ENCODE data around the gene OR5AK2.

The OR5AK2 gene

GRCh38 chr11:56968524-56968923 lies 20.2 kb upstream of the OR5AK2 start:
- TF ChIP-seq ESRRG (CRISPR knock-in tag; IDR thresholded peaks at IDR 0.05) (no peak), GLIS3 (CRISPR knock-in tag; IDR thresholded peaks at IDR 0.05) (no peak), CSRNP3 (CRISPR knock-in tag; IDR thresholded peaks at IDR 0.05) (no peak), ZFP30 (CRISPR knock-in tag; IDR thresholded peaks at IDR 0.05) (no peak)
- no peak for ATAC-seq

- TF ChIP-seq ZFP30 (CRISPR knock-in tag; IDR thresholded peaks at IDR 0.05) (no peak), ZNF70 (CRISPR knock-in tag; IDR thresholded peaks at IDR 0.05) (no peak), SNAI2 (CRISPR knock-in tag; IDR thresholded peaks at IDR 0.05) (no peak), ESRRG (CRISPR knock-in tag; IDR thresholded peaks at IDR 0.05) (no peak), OSR1 (CRISPR knock-in tag; IDR thresholded peaks at IDR 0.05) (no peak), ZFP3 (CRISPR knock-in tag; IDR thresholded peaks at IDR 0.05) (no peak), PPARA (CRISPR knock-in tag; IDR thresholded peaks at IDR 0.05; ENCODE audit: borderline replicate concordance) (no peak), BACH2 (CRISPR knock-in tag; IDR thresholded peaks at IDR 0.05; ENCODE audit: borderline replicate concordance) (no peak), PATZ1 (CRISPR knock-in tag; IDR thresholded peaks at IDR 0.05; ENCODE audit: borderline replicate concordance) (no peak), ISL1 (CRISPR knock-in tag; IDR thresholded peaks at IDR 0.05) (no peak), ZNF8 (CRISPR knock-in tag; IDR thresholded peaks at IDR 0.05) (no peak), CSRNP3 (CRISPR knock-in tag; IDR thresholded peaks at IDR 0.05) (no peak), CREB5 (CRISPR knock-in tag; IDR thresholded peaks at IDR 0.05; ENCODE audit: low read depth) (no peak)
- ATAC-seq = no peak
Observed at GRCh38 chr11:56977314-56977713, 11.4 kb upstream of the OR5AK2 start.

GRCh38 chr11:56990702-56991101 lies 2.0 kb downstream of the OR5AK2 start:
- no peak for TF ChIP-seq CSRNP3 (CRISPR knock-in tag; IDR thresholded peaks at IDR 0.05)
- TF ChIP-seq OSR1 (CRISPR knock-in tag; IDR thresholded peaks at IDR 0.05) = no peak
- no peak for TF ChIP-seq ZFP30 (CRISPR knock-in tag; IDR thresholded peaks at IDR 0.05)
- no peak for TF ChIP-seq PPARA (CRISPR knock-in tag; IDR thresholded peaks at IDR 0.05; ENCODE audit: borderline replicate concordance)
- TF ChIP-seq ISL1 (CRISPR knock-in tag; IDR thresholded peaks at IDR 0.05) = no peak
- TF ChIP-seq ESRRG (CRISPR knock-in tag; IDR thresholded peaks at IDR 0.05) = no peak
- no peak for TF ChIP-seq ZNF8 (CRISPR knock-in tag; IDR thresholded peaks at IDR 0.05)
- no peak for TF ChIP-seq BACH2 (CRISPR knock-in tag; IDR thresholded peaks at IDR 0.05; ENCODE audit: borderline replicate concordance)
- no peak for TF ChIP-seq PATZ1 (CRISPR knock-in tag; IDR thresholded peaks at IDR 0.05; ENCODE audit: borderline replicate concordance)
- no peak for TF ChIP-seq ZNF565 (CRISPR knock-in tag; conservative IDR thresholded peaks at IDR 0.05; ENCODE audit: low read depth)
- TF ChIP-seq ZNF70 (CRISPR knock-in tag; IDR thresholded peaks at IDR 0.05) = no peak
- TF ChIP-seq CSDC2 (CRISPR knock-in tag; IDR thresholded peaks at IDR 0.05) = no peak
- TF ChIP-seq TOX (CRISPR knock-in tag; IDR thresholded peaks at IDR 0.05; ENCODE audit: borderline replicate concordance) = no peak
- TF ChIP-seq TSHZ2 (CRISPR knock-in tag; IDR thresholded peaks at IDR 0.05) = no peak
- TF ChIP-seq RARB (CRISPR knock-in tag; IDR thresholded peaks at IDR 0.05) = no peak
- TF ChIP-seq ZFP3 (CRISPR knock-in tag; IDR thresholded peaks at IDR 0.05) = no peak
- no peak for TF ChIP-seq GLIS3 (CRISPR knock-in tag; IDR thresholded peaks at IDR 0.05)
- no peak for TF ChIP-seq SNAI2 (CRISPR knock-in tag; IDR thresholded peaks at IDR 0.05)
- TF ChIP-seq POU6F1 (CRISPR knock-in tag; IDR thresholded peaks at IDR 0.05; ENCODE audit: borderline replicate concordance, low read depth) = no peak
- TF ChIP-seq TCF4 (CRISPR knock-in tag; IDR thresholded peaks at IDR 0.05; ENCODE audit: borderline replicate concordance) = no peak
- ATAC-seq = no peak
